ENCODE measurements around the gene HES2.
A peak's percentile ranks its signal among the peaks of the same experiment; 100 is the strongest.
"Not testable (repeated sequence)": the region's sequence is repeated elsewhere in the genome, so short reads cannot be mapped to it uniquely, and the experiment has no call there.

HES2 gene

GRCh38 chr1:6435129-6435528 is 15.4 kb upstream of the HES2 start:
- no peak for DNase-seq

- no peak for DNase-seq
These were observed 14.5 kb upstream of the HES2 start for GRCh38 chr1:6434186-6434585.

- DNase-seq: not testable (repeated sequence)
These were observed 12.2 kb upstream of the HES2 start for GRCh38 chr1:6431645-6432579.

- DNase-seq: not testable (repeated sequence)
These were observed 10.1 kb upstream of the HES2 start for GRCh38 chr1:6429660-6430411.

GRCh38 chr1:6428453-6428852 is 8.7 kb upstream of the HES2 start:
- not testable (repeated sequence) for DNase-seq

- DNase-seq: no peak
These were observed 8.0 kb upstream of the HES2 start for GRCh38 chr1:6427441-6428390.

- DNase-seq: no peak
These were observed 7.2 kb upstream of the HES2 start for GRCh38 chr1:6426972-6427350.

GRCh38 chr1:6426277-6426971 is 6.7 kb upstream of the HES2 start:
- no peak for DNase-seq

- DNase-seq: no peak
These were observed 5.9 kb upstream of the HES2 start for GRCh38 chr1:6425658-6426057.

GRCh38 chr1:6424619-6425593 is 5.2 kb upstream of the HES2 start, which contains the start of gene ESPN:
ESPN (plus strand) TSS chr1:6424776; CDS start chr1:6424956, 180 bp downstream.
- DNase-seq: no peak

- DNase-seq: no peak
These were observed 4.4 kb upstream of the HES2 start for GRCh38 chr1:6424000-6424565.

- DNase-seq: peak; percentile 69
These were observed 3.7 kb upstream of the HES2 start for GRCh38 chr1:6423321-6423999.

GRCh38 chr1:6421266-6421665 is 1.5 kb upstream of the HES2 start:
- no peak for DNase-seq

- no peak for DNase-seq
These were observed 829 bp upstream of the HES2 start for GRCh38 chr1:6420454-6421042.

- DNase-seq: peak; percentile 7
These were observed 319 bp downstream of the HES2 start for GRCh38 chr1:6419397-6419803.

- no peak for DNase-seq
These were observed 887 bp downstream of the HES2 start for GRCh38 chr1:6418668-6419396.

- no peak for DNase-seq
These were observed 1.6 kb downstream of the HES2 start for GRCh38 chr1:6417961-6418667.

GRCh38 chr1:6416906-6417305 is 2.8 kb downstream of the HES2 start:
- DNase-seq: no peak

All from stimulated activated CD4-positive, alpha-beta T cell treated with anti-CD3 and anti-CD28 coated beads, Interleukin-12 subunit alpha, Interleukin-12 subunit beta, amount 100 ng/mL, for 4 hours (primary cell).